G401 (cell line): ENCODE measurements around the gene NXN. TPM values are rescaled to one million over a fixed set of nuclear protein-coding genes. Genes with fewer than 3 reads are reported as not detected.
"Not testable (repeated sequence)": the region's sequence is repeated elsewhere in the genome, so short reads cannot be mapped to it uniquely, and the experiment has no call there.

Source experiments
- DNase-seq: peaks from one replicate; pipeline ENCODE4 v3.0.0-alpha.2; 2015; ENCODE audit warnings: low spot score
- in situ Hi-C: cut with HindIII; loops from 2 replicates; pipeline ENCODE4 v1.10.0; 2016; ENCODE audit warnings: low sequenced_read_pairs, mixed read lengths
- total RNA-seq: library from RNA; depleted of rRNA; stranded (reverse); fragments of >200 nt; shearing (Covaris generic); gene quantifications from 2 replicates; pipeline ENCODE4 v1.2.3, GENCODE V29; 2014

NXN gene
- total RNA-seq, 1 experiment from 2014 or later = 147 TPM

DNA sequence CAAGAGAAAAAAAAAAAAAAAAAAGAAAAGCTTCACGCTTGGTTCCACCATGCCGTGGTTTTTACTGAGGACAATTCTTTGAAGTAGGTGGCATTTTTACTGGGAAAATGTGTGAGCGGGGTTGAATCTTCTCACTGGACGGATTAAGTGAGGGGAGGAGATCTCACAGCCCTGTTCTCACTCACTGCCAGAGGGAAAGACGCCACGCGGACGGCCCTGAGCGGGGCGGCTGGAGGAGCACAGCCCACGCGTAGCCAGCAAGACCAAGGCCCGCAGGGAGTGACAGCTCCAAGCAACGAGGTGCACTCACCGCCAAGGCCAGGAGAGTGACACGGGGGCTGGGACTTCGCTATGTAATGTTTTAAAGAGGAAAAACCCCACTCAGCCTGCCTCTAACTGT lies 154.4 kb downstream of the NXN start:
- DNase-seq = no peak
- in situ Hi-C loops = no loop called here

DNA sequence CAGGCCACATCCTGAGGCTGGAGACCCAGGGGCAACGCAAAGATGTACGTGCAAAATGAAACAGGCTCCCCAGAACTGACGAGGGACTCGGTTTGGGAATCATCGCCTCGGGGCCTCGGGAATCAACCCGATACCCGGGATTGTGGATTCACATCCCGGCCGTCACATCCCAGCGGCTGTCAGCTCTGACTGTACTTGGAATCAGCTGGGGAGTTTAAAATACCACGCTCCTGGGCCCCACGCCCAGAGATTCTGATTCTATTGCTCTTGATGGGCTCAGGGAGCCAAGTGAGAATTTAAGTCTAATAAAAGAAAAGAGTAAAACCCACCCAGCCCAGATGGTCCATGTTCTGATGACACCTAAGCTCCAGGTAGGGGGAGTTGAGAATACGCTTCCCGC lies 155.2 kb downstream of the NXN start:
- DNase-seq = no peak

GRCh38 chr17:823501-823902 lies 156.1 kb downstream of the NXN start:
- in situ Hi-C loops = no loop called here
- DNase-seq = no peak

More for the DNA sequence above, 155.2 kb downstream of the NXN start:
- in situ Hi-C loops = no loop called here

- in situ Hi-C loops = no loop called here
- no peak for DNase-seq
These were observed 160.3 kb downstream of the NXN start for GRCh38 chr17:819251-819650.

GRCh38 chr17:814371-814770 lies 165.2 kb downstream of the NXN start:
- in situ Hi-C loops = no loop called here

DNA sequence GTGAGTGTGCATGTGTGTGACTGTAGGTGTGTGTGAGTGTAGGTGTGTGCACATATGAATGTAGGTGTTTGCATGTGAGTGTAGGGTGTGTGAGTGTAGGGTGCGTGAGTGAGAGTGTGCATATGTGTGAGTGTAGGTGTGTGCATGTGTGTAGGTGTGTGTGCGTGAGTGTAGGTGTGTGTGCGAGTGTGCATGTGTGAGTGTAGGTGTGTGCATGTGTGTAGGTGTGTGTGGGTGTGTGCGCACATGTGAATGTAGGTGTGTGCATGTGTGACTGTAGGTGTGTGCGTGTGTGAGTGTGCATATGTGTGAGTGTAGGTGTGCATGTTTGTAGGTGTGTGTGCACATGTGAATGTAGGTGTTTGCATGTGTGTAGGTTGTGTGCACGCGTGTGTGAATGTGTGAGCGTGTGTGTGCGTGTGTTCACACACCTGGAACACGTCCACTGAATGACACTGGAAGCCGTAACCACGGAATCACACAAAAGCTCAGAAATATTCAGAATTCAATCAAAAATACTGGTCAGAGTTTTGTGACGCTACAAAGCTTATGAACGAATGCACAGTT lies 166.9 kb downstream of the NXN start:
- DNase-seq = no peak
- in situ Hi-C loops = no loop called here

More at GRCh38 chr17:814371-814770, 165.2 kb downstream of the NXN start:
- DNase-seq = no peak

DNA sequence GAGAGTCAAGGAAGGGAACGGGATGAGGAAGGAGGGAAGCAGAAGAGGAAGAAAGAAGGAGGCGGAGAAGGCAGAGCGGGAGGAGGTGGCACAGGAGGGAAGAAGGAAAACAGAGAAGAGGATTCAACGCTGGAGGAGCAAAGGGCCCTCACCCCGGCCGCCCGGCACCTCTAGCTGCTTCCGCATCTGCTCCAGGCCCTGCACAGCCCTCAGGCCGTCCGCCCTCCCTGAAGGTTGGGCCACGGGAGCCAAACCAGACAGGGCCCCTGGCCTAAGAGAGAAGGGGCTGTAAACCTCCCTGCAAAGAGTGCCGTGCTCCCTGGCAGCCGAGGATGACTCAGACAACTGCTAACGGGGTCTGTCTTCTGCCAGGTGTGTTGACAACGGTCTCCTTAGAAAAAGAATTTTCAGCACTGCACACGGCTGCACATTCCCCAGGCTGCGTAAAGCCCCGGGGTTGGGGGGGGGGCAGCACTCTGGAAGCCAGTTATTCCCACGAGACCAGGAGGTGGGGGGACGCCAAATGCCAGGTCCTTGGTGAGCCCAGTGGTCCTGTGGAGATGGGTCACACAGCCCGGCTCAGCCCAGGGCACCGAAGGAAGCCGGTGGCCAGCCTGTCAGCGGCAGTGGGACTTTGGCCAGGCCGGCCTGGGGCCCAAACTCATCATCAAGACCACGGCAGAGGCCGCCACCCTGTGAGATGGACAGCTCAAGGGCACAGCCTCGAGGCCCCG lies 168.4 kb downstream of the NXN start:
- in situ Hi-C loops = no loop called here
- no peak for DNase-seq

GRCh38 chr17:807523-808294 lies 171.9 kb downstream of the NXN start:
- in situ Hi-C loops = no loop called here
- no peak for DNase-seq

- in situ Hi-C loops = no loop called here
These were observed 172.6 kb downstream of the NXN start for GRCh38 chr17:806781-807522.

GRCh38 chr17:806346-806745 lies 173.2 kb downstream of the NXN start:
- no peak for DNase-seq
- in situ Hi-C loops = no loop called here

More at GRCh38 chr17:806781-807522, 172.6 kb downstream of the NXN start:
- no peak for DNase-seq

- DNase-seq, in situ Hi-C loops: not testable (repeated sequence)
These were observed 173.7 kb downstream of the NXN start for GRCh38 chr17:805886-806285.

- DNase-seq = no peak
- in situ Hi-C loops = no loop called here
These were observed 174.8 kb downstream of the NXN start for GRCh38 chr17:804541-805435.

DNA sequence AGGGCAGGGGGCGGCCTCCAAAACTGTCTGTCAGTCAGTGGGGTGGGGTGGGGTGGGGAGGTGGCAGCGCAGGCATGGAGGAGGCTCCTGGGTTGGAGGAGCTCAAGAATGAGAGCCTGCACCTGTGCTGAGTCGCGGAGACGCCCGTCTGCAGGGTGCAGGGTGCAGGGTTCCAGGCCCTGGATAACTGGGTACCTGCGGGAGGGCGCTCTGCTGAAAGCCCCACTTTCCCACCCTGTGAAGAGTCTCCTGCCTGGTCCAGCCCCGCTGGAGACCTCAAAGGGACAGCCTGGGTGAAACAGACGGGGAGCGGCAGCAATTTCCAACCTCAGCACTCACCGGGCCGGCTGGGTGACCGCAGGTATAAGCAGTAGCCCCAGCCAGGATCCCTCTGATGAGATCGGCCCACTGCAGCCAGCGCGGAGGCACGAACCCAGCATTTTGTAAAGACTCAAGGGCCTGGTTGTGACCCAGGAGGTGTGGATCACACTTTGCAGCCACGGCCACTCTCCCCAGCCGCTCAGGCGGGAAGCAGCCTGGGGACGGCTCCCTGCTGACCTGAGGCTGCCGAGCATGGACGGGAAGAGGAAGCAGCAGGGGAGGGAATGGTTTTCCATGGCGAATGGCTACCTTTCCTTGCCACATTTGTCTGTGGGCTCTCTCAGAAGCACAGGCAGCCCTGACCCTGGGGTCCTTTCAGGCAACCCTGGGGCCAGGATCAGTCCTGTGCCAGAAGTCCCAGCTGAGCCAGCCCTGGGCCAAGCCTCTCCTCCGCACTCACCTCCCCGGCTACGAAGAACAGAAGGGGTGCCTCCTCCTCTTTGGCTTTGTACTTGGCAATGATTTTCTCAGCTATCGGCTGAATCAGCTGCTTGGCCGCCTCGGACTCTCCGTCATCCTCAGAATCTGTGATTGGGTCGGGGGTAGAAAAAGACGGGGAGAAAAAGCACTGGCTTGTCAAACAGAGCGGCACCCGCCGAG lies 176.4 kb downstream of the NXN start:
- peak; percentile 37 for DNase-seq
- in situ Hi-C loops = no loop called here

- in situ Hi-C loops = no loop called here
- DNase-seq = no peak
These were observed 177.1 kb downstream of the NXN start for GRCh38 chr17:802481-802880.

DNA sequence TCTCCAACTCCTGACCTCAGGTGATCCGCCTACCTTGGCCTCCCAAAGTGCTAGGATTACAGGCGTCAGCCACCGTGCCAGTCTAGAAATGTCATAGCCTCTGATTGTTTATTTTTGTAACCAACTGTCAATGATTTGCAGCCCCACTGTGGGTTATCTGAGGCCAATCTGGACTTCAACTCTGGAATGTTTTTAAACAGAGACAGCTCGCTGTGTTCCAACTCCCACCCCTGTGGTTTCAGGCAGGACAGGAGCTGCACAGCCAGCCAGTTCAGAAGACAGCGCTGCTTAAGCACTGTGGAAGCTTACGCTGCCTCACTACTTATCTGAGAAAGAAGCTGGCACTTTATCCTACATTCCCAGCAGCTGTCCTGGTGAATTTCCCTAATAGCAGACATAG lies 177.9 kb downstream of the NXN start:
- DNase-seq = no peak
- in situ Hi-C loops = no loop called here

DNA sequence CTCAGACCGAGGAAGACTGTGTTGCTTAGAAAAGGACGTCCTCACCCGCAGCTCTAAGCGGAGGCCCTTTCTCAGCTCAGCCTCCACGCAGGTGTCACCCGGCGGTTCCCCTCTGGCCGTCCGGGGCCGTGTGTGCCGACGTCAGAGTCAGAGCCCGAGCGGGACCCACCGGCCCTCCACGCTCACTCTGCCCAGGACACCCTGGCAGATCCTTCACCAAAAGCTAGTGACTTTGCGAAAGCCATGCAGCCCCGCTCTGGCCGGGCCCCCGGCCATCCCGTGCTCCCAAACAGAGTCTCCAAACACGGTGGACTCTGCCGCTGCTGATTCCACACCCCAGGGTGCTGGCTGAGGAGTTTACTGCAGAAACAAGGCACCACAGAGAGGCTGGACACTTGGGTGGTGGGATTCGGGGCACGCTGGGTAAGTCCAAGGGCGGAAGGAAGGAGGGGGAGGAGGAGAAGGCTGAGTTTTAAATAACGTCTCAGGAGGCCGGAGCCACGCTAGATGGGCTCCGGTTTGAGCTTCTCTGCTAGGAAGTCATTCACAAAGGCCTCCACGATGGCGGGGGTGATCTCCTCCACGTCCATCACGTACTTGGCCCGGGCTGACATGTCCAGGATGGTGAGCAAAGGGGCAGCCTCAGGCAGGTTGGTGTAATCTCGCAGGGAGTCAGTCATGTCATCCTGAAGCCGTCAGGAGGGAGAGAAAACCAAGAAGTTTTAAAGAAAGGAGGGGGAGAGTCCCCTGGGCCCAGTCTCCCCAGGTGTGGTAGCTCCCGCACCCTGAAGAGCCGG lies 178.9 kb downstream of the NXN start:
- DNase-seq = no peak
- in situ Hi-C loops = no loop called here

DNA sequence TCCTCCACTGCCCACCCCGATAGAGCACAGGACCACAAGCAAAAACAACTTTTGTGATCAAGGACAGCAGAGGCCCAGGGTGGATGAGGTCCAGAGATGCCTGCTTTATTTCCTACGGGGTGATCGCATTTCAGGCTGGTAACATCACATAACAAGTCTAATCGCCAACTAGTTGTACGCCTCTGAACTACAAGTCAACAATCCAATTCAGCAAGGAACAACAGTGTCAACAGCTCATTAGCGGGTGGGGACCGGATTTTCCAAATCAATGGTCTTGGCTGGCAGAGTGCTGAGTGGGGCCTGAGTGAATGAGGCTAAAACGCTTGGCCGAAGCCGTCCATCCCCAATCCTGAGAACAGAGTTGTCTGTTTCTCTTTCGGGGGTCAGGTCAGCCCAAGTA lies 180.3 kb downstream of the NXN start:
- DNase-seq = no peak
- in situ Hi-C loops = no loop called here
